ENCODE results near the gene SLC25A23.

The SLC25A23 gene

DNA sequence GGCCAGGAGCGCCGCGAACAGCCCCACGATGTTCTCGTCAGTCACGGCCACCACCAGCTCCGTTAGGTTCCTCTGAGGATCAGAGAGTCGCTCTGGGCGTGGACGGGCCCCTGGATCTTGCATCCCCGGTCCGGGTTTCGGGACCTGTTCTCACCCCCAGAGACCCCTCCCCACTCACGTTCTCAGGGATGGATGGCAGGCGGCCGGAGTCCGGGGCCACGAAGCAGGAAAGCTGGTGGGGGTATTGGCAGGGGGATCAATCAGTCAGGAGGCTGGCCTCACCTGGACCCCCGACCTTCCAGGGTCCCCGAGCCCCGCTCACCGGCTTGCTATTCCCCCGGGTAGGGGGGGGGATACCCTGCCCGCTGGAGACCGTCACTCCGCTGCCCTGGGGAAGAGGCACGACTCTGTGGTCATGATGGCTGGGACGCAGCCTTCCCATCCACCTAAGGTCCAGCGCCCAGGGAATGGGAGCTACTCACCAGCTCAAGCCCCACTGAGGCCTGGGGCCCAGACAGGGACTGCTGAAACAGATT lies 17.4 kb upstream of the SLC25A23 start:
- Histone ChIP-seq H3K4me2 (ENCODE audit: low read length) (no peak overlapping the region), H3K4me3 (ENCODE audit: low read length) (no peak overlapping the region), H3K9ac (ENCODE audit: low read depth, low read length) (no peak overlapping the region), H3K4me1 (ENCODE audit: control insufficient read depth, insufficient read depth, low read length) (no peaks in the 10 kb centered on the region), H3K27me3 (ENCODE audit: control insufficient read depth, insufficient read depth, low read length) (peaks cover 19% of the 10 kb centered on the region), H3K9me3 (replicated peaks; ENCODE audit: low read length) (no peaks in the 10 kb centered on the region), H3K36me3 (ENCODE audit: insufficient read depth, low read length) (no peaks in the 10 kb centered on the region)

DNA sequence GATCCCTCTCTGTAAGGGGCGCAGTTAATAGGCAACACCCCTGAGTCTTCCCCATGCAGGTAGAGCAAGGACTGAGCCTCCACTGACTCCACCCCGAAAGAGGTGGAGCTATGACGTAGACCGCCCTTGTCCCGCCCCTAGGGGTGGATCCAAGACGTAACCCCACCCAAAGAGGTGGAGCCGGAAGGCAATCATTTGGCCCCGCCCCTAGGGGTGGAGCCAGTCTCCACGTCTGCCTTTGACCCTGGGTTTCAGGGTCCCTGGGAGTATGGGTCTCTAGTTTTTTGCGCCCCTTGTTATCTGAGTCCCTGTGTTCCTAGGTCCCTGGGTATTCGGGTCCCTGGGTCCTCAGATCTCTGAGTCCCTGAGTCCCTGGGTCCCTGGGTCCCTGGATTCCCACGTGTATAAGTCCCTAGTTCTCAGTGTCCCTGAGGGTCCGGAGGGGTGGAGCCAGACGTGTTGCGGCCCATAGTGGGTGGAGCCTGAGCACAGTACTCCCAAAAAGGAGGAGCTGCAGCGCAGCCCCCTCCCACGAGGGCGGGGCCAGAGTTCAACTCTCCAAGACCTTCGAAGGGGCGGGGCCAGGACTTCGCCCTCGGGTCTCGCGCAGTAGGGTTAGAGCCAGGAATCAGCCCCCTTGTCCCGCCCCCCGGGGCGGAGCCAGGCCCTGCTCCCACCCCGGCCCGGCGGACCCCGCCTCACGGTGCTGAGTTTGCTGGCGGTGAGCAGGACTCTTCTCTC lies 16.7 kb upstream of the SLC25A23 start:
- no peak overlapping the region for H3K4me3 ChIP-seq (ENCODE audit: low read length)
- H3K4me1 ChIP-seq (ENCODE audit: control insufficient read depth, insufficient read depth, low read length), result no peaks in the 10 kb centered on the region
- no peak overlapping the region for H3K9ac ChIP-seq (ENCODE audit: low read depth, low read length)
- peaks cover 19% of the 10 kb centered on the region for H3K27me3 ChIP-seq (ENCODE audit: control insufficient read depth, insufficient read depth, low read length)
- no peaks in the 10 kb centered on the region for H3K9me3 ChIP-seq (replicated peaks; ENCODE audit: low read length)
- no peak overlapping the region for H3K4me2 ChIP-seq (ENCODE audit: low read length)
- H3K36me3 ChIP-seq (ENCODE audit: insufficient read depth, low read length), result no peaks in the 10 kb centered on the region

DNA sequence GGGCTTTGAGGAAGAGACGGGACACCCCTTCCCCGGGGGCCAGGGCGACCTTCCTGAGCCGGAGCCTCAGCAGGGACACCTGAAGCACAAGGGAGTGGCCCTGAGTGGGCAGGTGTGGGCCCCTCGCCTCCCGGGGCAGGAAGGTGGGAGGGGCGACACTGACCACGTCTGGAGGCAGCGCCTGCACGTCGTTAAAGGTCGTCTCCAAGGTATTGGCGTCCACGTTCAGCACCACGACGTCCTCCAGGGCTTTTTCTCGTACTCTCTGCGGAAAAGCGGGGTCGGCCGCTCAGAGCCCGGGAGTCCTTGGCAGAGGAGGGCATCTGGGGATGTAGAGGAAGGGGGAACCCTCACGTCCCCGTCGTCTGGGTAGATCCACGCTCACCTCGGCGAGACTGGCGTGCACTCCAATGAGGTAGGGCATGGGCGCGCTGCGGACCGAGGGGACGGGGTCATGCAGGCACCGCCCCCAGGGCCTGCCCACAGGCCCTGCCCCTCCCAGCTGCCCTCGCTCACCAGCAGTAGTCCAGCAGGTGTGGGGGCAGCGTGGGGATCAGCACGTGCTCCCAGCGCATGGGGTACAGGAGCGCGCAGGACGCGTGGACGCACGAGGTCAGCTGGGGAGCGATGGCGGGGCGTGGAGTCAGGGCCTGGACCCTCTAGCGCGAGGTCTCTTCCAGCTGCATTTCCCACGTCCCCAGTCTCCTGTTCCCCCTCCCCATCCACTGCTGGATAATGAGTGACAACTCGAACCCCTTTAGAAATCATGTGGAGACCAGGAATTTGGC lies 15.9 kb upstream of the SLC25A23 start:
- peaks cover 19% of the 10 kb centered on the region for H3K27me3 ChIP-seq (ENCODE audit: control insufficient read depth, insufficient read depth, low read length)
- no peak overlapping the region for H3K4me3 ChIP-seq (ENCODE audit: low read length)
- no peak overlapping the region for H3K9ac ChIP-seq (ENCODE audit: low read depth, low read length)
- no peak overlapping the region for H3K4me2 ChIP-seq (ENCODE audit: low read length)
- no peaks in the 10 kb centered on the region for H3K36me3 ChIP-seq (ENCODE audit: insufficient read depth, low read length)
- H3K9me3 ChIP-seq (replicated peaks; ENCODE audit: low read length), result no peaks in the 10 kb centered on the region
- no peaks in the 10 kb centered on the region for H3K4me1 ChIP-seq (ENCODE audit: control insufficient read depth, insufficient read depth, low read length)

DNA sequence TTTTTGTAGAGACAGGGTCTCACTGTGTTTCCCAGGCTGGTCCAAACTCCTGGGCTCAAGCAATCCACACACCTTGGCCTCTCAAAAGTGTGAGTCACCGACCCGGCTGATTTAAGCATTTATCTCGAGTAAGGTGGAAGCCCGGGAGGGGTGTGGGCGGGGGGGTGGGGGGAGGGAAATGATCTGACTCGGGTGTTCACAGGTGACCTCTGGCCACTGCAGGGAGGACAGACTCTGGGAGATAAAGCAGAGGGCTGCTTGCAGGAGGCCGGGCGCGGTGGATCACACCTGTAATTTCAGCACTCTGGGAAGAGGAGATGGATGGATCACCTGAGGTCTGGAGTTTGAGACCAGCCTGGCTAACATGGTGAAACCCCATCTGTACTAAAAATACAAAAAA lies 14.1 kb upstream of the SLC25A23 start:
- Histone ChIP-seq H3K9me3 (replicated peaks; ENCODE audit: low read length) (no peaks in the 10 kb centered on the region), H3K27me3 (ENCODE audit: control insufficient read depth, insufficient read depth, low read length) (peaks cover 15% of the 10 kb centered on the region), H3K36me3 (ENCODE audit: insufficient read depth, low read length) (no peaks in the 10 kb centered on the region), H3K4me1 (ENCODE audit: control insufficient read depth, insufficient read depth, low read length) (no peaks in the 10 kb centered on the region), H3K4me2 (ENCODE audit: low read length) (no peak overlapping the region), H3K9ac (ENCODE audit: low read depth, low read length) (no peak overlapping the region), H3K4me3 (ENCODE audit: low read length) (no peak overlapping the region)

DNA sequence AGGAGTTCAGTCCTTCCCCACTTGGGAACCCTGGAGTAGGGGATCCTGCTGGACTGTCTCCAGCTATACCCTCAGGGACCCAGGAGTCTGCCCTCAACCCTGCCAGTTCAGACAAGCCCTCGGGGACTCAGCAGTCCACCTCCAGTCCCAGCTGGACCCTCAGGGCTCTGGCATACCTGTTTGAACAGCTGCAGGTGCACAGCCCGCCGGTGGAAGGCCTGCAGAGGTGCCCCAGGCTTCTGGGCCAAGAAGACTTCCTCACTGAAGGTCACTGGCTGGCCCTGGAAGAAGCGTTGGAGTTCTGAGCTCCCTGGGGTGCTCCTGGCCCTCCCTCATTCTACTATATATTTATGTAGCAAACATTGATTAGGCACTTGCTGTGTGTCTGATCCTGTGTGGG lies 13.1 kb upstream of the SLC25A23 start:
- H3K9me3 ChIP-seq (replicated peaks; ENCODE audit: low read length), result no peaks in the 10 kb centered on the region
- H3K4me1 ChIP-seq (ENCODE audit: control insufficient read depth, insufficient read depth, low read length), result no peaks in the 10 kb centered on the region
- no peaks in the 10 kb centered on the region for H3K36me3 ChIP-seq (ENCODE audit: insufficient read depth, low read length)
- no peak overlapping the region for H3K4me2 ChIP-seq (ENCODE audit: low read length)
- H3K4me3 ChIP-seq (ENCODE audit: low read length), result no peak overlapping the region
- H3K27me3 ChIP-seq (ENCODE audit: control insufficient read depth, insufficient read depth, low read length), result peaks cover 21% of the 10 kb centered on the region
- no peak overlapping the region for H3K9ac ChIP-seq (ENCODE audit: low read depth, low read length)

DNA sequence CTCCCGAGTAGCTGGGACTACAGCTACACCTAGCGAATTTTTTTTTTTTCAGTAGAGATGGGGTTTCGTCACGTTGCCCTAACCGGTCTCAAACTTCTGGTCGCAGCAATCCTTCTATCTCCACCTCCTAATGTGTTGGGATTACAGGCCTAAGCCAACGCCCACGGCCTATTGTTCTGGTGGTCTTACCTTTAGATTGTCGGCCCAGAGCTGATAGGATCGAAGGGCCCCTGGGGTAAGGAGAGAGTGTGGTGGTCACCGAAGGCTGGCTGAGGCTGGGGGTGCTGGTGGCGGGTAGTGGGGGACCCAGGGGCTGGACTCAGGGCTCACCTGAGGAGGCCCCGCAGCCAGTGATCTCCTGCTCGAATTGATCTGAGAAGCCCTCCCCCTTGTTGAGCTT lies 11.5 kb upstream of the SLC25A23 start:
- Histone ChIP-seq H3K27me3 (ENCODE audit: control insufficient read depth, insufficient read depth, low read length) (peaks cover 24% of the 10 kb centered on the region), H3K4me3 (ENCODE audit: low read length) (no peak overlapping the region), H3K9ac (ENCODE audit: low read depth, low read length) (no peak overlapping the region), H3K36me3 (ENCODE audit: insufficient read depth, low read length) (no peaks in the 10 kb centered on the region), H3K4me2 (ENCODE audit: low read length) (no peak overlapping the region), H3K4me1 (ENCODE audit: control insufficient read depth, insufficient read depth, low read length) (no peaks in the 10 kb centered on the region), H3K9me3 (replicated peaks; ENCODE audit: low read length) (no peaks in the 10 kb centered on the region)

DNA sequence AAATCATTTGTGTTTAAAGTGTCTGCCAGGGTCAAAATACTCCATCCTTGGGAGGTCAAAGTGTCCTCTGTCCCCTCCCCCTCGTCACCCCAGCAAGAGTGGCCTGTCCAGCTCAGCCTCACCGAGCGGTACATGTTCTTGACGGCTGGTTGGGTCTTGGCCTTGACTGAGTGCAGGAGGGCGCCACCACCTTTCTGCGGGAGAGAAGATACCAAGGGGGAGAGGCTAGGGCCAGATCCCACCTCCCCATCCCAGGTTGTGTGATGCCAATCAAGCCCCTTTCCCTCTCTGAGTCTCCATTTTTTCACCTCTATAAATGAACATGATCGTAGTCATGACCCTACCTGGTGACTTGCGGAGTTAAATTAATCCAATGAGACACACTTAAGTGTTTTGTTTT lies 10.6 kb upstream of the SLC25A23 start:
- Histone ChIP-seq H3K36me3 (ENCODE audit: insufficient read depth, low read length) (no peaks in the 10 kb centered on the region), H3K9me3 (replicated peaks; ENCODE audit: low read length) (no peaks in the 10 kb centered on the region), H3K4me1 (ENCODE audit: control insufficient read depth, insufficient read depth, low read length) (no peaks in the 10 kb centered on the region), H3K9ac (ENCODE audit: low read depth, low read length) (no peak overlapping the region), H3K4me2 (ENCODE audit: low read length) (no peak overlapping the region), H3K27me3 (ENCODE audit: control insufficient read depth, insufficient read depth, low read length) (peaks cover 18% of the 10 kb centered on the region), H3K4me3 (ENCODE audit: low read length) (no peak overlapping the region)

DNA sequence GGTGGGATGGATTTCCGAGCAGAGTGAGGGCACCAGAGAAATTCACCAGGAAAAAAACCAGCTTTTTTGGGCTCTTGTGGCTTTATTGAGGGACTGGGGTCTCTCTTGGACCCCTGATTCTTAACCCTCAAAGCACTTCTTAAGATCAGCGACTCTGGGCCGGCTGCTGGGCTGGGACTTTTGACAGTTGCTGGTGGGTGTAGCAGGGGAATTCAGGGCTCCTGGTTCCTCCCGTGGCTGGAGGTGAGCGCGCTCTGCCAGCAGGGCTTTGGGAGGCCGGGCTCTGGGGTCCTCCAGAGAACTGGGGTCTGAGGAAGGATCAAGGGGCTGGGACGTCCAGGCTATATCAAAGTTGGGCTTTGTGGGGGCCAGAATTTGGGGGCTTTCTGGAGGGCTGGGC lies 7.8 kb upstream of the SLC25A23 start:
- Histone ChIP-seq H3K27me3 (ENCODE audit: control insufficient read depth, insufficient read depth, low read length) (peaks cover 30% of the 10 kb centered on the region), H3K4me1 (ENCODE audit: control insufficient read depth, insufficient read depth, low read length) (no peaks in the 10 kb centered on the region), H3K9me3 (replicated peaks; ENCODE audit: low read length) (no peaks in the 10 kb centered on the region), H3K4me3 (ENCODE audit: low read length) (no peak overlapping the region), H3K36me3 (ENCODE audit: insufficient read depth, low read length) (no peaks in the 10 kb centered on the region), H3K9ac (ENCODE audit: low read depth, low read length) (no peak overlapping the region), H3K4me2 (ENCODE audit: low read length) (no peak overlapping the region)

DNA sequence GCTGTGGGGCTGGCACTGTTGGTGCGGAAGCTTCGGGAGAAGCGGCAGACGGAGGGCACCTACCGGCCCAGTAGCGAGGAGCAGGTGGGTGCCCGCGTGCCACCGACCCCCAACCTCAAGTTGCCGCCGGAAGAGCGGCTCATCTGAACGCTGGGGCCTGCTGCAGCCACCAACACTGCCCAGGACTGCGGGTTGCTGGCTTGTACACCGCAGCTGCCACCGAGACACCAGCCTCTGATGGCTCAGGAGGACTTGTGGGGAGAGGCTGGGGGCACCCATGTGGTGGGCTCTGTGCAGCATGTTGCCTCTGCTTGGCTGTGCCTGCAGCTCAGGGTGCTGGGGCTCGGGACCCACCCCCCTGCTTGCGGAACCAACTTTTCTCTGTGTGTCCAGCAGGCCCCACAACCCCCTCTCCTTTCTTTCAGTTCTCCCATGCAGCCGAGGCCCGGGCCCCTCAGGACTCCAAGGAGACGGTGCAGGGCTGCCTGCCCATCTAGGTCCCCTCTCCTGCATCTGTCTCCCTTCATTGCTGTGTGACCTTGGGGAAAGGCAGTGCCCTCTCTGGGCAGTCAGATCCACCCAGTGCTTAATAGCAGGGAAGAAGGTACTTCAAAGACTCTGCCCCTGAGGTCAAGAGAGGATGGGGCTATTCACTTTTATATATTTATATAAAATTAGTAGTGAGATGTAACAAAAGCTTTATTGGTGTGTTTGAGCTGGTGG lies 7.1 kb upstream of the SLC25A23 start:
- Histone ChIP-seq H3K36me3 (ENCODE audit: insufficient read depth, low read length) (no peaks in the 10 kb centered on the region), H3K4me2 (ENCODE audit: low read length) (no peak overlapping the region), H3K27me3 (ENCODE audit: control insufficient read depth, insufficient read depth, low read length) (peaks cover 32% of the 10 kb centered on the region), H3K4me1 (ENCODE audit: control insufficient read depth, insufficient read depth, low read length) (no peaks in the 10 kb centered on the region), H3K9ac (ENCODE audit: low read depth, low read length) (no peak overlapping the region), H3K4me3 (ENCODE audit: low read length) (no peak overlapping the region), H3K9me3 (replicated peaks; ENCODE audit: low read length) (no peaks in the 10 kb centered on the region)

DNA sequence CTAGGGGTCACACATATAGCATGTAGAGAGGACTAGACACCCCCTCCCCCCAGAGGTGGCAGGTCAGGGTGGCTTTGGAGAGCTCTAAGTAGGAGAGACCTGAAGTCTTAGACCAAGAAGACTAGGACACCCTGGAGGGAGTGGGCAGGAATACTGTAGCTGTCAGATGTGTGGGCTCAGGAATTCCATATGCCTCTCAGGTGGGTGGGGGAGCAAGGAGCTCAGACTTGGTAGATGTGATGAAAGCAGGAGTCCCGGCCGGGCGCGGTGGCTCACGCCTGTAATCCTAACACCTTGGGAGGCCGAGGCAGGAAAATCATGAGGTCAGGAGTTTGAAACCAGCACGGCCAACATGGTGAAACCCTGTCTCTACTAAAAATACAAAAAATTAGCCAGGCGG lies 6.1 kb upstream of the SLC25A23 start:
- Histone ChIP-seq H3K4me3 (ENCODE audit: low read length) (no peak overlapping the region), H3K9me3 (replicated peaks; ENCODE audit: low read length) (no peaks in the 10 kb centered on the region), H3K9ac (ENCODE audit: low read depth, low read length) (no peak overlapping the region), H3K27me3 (ENCODE audit: control insufficient read depth, insufficient read depth, low read length) (peaks cover 32% of the 10 kb centered on the region), H3K4me1 (ENCODE audit: control insufficient read depth, insufficient read depth, low read length) (peaks cover under 1% of the 10 kb centered on the region), H3K4me2 (ENCODE audit: low read length) (no peak overlapping the region), H3K36me3 (ENCODE audit: insufficient read depth, low read length) (no peaks in the 10 kb centered on the region)

DNA sequence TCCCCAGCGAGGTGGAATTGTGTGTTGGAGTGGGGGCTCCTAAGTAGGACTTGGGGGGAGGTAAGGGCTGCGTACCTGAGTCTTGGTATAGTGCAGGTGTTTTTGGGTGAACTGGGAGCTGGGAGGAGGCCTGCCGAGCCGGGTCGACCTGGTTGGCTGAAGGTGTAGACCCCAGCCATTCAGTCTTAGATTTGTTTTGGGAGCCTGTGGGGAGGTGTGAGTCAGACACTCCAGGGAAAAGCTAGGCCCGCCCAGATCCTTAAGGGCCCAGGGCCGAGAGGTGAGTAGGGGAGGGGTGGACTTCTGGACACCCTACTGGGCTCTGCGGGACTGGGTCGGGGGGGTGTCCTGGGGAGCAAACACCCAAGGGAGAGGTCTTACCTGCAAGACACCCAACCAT lies 5.4 kb upstream of the SLC25A23 start:
- Histone ChIP-seq H3K9me3 (replicated peaks; ENCODE audit: low read length) (no peaks in the 10 kb centered on the region), H3K4me2 (ENCODE audit: low read length) (no peak overlapping the region)

More for the DNA sequence above, 5.4 kb upstream of the SLC25A23 start:
- H3K4me1 ChIP-seq (ENCODE audit: control insufficient read depth, insufficient read depth, low read length), result peaks cover 5% of the 10 kb centered on the region
- H3K4me3 ChIP-seq (ENCODE audit: low read length), result no peak overlapping the region
- H3K9ac ChIP-seq (ENCODE audit: low read depth, low read length), result no peak overlapping the region
- H3K36me3 ChIP-seq (ENCODE audit: insufficient read depth, low read length), result no peaks in the 10 kb centered on the region
- H3K27me3 ChIP-seq (ENCODE audit: control insufficient read depth, insufficient read depth, low read length), result peaks cover 32% of the 10 kb centered on the region
